Cardiac septum (tissue), 1 donor: ENCODE results near the gene FER. TPM values are rescaled to one million over a fixed set of nuclear protein-coding genes. Genes with fewer than 3 reads are reported as not detected.
"Not testable (repeated sequence)": the region's sequence is repeated elsewhere in the genome, so short reads cannot be mapped to it uniquely, and the experiment has no call there.

Experiments
- DNase-seq: peaks from one replicate; pipeline ENCODE4 v3.0.0-alpha.2; 2020; ENCODE audit warnings: low spot score
- intact Hi-C: fragments of 100-400 bp; cut with DNase I; formaldehyde crosslinking; loops from one replicate; pipeline ENCODE4 v1.14.0; 2022
- long read RNA-seq: library from polyadenylated mRNA; unstranded; transcript quantifications from one replicate; pipeline ENCODE4 v2.0.0, GENCODE V29; 2021
- total RNA-seq: library from RNA; stranded (reverse); fragmentation: NEBNext Ultra II Directional; extraction: Animal tissue kit (Norgen Biotek cat#: 25700); gene quantifications from one replicate; pipeline ENCODE4 v1.2.1, GENCODE V29; 2021
- donor health status: DM: no; HTN: no; CAD: no.

The FER gene
- 20.0 TPM for total RNA-seq
- long read RNA-seq, partial matches to known transcripts: 2 of 12 reads
- long read RNA-seq, other reads (novel, unspliced or antisense): 10 of 12 reads

DNA sequence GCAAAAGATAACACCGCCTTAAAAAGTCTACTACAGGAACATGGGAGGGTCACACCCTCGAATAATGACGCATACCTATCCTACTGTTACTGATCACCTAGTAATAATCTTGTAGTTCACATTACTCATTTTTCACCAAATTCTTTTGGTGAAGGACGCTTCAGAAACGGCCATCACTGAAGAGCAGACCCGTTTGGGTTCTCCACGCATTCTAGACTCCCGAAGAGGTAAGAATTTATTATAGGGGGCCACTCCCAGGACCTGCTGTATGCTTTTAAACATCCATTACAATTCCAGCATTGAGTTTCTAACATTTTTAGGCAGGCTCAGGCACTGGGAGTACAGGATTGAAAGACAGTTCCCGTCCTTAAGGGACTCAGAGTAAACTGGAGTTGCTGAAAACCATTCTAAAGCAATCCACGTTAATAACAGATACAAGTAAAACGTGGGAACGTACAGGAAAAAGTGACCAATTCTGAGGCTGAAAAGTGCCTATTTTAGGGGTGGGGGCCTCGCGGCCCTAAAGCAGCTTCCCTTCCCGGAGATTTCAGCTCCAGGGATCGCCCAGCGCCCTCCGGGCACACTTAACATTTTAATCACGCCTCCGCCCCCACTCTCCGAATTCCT, at the start of gene FER:
Gene FER, plus strand, starts transcription at position 124 of the 627 bp plus-strand sequence. CDS start 50,286 bp downstream, outside the sequence.
- DNase-seq: no peak

DNA sequence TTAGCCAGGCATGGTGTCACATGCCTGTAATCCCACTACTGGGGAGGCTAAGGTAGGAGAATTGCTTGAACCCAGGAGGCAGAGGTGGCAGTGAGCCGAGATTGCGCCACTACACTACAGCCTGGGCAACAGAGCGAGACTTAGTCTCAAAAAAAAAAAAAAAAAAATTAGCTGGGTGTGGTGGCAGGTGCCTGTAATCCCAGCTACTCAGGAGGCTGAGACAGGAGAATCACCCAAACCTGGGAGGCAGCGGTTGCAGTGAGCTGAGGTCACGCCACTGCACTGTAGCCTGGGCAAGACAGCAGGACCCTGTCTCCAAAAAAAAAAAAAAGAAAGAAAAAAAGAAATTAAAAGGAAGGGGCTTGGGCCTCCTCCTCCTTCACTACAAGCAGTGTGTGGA, 47.3 kb upstream of the FER start:
- intact Hi-C loops, DNase-seq: not testable (repeated sequence)

More for the DNA sequence above, at the start of gene FER:
- intact Hi-C loops: loop anchor here (1.0 to 5.0 kb wide), 4 partner anchors 20 to 941 kb away; partner anchors contain the start of gene MAN2A1

DNA sequence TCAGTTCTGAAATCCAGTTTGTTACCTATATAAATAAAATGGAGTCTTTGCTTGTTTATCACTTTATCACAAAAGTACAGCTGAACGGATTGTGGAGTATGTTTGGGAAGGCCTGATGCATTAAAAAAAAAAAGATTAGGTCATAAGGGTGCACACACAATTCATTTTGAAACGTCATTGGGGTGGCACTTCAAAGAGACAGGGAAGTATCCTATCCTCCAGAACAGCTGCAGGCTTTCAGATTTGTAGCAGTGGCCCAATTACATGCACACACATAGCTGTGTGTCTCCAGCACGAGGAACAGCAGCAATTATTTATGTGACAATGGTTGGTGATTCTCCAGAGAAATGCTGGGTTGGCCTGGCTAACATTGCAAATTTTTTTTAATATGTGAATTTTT, 46.8 kb upstream of the FER start:
- no peak for DNase-seq
- intact Hi-C loops: no loop called here

DNA sequence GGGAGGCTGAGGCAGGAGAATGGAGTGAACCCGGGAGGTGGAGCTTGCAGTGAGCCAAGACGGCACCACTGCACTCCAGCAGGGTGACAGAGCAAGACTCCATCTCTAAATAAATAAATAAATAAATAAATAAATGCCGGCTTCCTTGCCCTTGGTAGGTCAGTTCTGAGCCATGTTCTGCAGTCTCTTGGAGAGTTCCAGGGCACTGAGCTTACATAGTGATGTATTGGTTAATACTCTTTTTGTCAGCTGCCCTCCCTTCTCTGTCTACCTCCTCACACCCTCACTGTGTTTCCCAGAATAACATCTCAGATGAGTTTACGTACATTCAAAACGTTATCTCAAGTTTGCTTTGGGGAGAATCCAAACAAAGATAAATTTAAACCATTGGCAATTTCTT, 45.2 kb upstream of the FER start:
- intact Hi-C loops: no loop called here

DNA sequence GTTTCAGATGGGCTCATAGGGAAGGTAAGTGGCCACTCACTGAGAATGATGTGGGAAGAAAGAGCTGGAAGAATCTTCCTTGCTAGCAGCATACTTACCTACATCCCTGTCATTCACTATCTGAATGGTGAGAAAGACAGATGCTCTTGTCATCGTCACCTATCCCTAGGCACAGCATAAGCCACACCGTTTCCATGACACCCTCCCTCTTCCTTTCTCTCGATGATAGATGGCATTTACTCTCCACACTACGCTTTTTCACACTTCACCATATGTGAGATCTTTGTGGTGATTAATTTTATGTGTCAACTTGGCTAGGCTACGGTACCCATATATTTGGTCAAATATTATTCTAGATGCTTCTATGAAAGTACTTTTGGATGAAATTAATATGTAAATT, 44.4 kb upstream of the FER start:
- intact Hi-C loops: no loop called here
- DNase-seq: no peak

More for the DNA sequence above, 45.2 kb upstream of the FER start:
- DNase-seq: no peak

DNA sequence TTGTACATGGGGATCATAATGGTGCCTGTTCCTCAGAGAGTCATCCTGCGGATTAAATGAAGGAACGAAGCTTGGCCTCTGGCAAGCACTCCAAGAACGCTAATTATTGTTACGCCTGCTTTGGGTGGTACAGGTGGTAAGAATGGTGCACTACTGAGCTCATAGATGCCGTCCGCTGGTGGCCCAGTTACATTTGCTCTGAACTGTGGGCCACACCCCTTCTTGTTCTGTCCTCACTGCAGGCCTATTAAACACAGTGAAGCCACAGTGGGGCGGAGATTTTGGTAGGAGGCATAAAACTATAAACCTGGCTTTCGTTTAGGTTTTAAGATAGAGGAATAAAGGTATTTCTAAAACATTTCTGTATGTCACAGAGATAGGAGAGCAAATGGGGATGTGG, 40.6 kb upstream of the FER start:
- intact Hi-C loops: no loop called here
- DNase-seq: no peak

DNA sequence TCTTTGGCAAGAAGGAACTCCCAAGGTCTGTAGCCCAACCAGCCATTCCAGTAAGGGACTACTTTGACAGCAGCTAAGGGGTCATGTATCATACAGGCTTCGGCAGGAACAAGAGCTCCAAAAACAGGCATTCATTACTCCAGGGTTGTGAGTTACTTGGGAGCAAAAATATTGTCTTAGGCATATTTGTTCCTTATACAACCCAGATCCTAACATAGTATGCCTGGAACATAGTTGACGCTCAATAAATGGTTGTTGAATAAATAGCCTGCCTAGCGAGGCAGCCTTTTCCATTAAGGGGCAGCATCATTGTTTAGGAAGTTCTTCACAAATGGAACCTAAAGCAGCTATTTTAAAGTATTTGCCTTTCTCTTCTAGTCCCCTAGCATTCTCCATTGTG, 35.8 kb upstream of the FER start:
- no peak for DNase-seq
- intact Hi-C loops: no loop called here

DNA sequence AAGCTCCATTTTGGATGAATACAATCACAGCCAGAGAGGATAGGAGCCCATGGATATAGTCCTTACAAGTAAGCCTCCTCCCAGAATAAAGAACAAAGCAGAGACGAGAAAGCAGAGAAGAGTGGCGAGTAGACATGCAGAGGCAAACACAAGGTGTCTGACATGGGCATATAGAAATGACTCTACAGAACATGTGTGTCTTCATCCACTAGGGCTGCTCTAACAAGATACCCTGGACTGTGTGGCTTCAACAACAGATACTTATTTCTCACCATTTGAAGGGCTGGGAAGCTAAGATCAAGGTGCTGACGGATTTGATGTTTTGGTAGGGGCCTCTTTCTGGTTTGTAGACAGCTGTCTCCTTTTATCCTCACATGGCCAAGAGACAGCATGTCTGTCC, 32.3 kb upstream of the FER start:
- no peak for DNase-seq
- intact Hi-C loops: no loop called here

DNA sequence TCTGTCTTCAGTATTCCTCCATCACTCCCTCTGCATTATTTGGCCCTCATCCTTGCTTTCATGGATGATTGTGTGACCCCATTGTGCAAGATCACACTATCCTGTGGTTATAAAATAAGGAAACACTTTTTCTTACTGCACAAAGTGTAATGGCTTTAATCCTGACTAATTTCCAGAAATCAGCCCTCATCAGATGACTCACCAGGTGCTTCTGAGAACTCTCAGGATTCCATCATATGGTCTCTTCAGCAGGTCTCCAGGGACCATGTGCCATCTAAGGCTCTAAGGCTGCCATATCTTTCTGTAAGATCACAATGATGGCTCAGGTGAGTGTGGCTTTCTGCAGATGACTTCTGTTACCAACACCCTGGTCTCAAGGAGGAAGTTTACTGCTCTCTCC, 27.3 kb upstream of the FER start:
- no peak for DNase-seq
- intact Hi-C loops: no loop called here

DNA sequence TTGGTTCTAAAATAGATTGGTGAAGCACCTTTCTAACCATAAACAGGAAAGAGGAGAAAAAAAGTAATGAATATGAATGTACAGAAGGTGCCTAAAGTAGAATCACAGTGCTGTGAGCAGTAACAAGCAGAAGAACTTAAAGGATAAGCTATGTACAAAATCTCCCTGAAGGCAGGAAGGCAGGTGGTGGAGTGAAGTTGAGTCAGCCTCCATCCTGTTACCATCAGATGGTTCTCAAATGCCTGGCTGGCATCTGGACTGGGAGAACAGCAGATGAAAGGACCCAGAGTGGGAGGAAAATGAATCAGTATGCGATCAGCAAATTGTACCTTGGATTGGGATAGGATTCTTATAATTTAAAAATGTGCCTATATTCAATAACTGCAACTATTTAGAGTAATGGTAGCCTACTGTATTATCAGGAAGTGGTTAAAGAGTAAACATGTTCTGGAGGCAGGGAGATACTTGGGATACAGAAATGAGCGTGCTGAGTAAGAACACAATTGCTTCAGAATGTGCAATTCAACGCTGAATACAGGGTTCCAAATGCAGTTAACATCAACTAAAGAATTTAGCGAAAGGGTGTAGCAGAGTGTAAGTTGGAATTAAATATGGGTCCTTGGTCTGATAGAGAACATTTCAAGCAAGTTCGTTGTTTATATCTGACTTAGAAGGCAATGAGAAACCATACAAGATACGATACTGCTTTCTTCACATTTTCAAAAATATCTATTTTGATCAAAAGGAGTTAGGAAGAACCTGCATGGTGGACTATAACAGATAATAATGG, 21.1 kb upstream of the FER start:
- intact Hi-C loops: loop anchor here (5.0 kb wide), 1 partner anchor 686 kb away; no protein-coding TSS in a partner anchor
- DNase-seq: no peak

DNA sequence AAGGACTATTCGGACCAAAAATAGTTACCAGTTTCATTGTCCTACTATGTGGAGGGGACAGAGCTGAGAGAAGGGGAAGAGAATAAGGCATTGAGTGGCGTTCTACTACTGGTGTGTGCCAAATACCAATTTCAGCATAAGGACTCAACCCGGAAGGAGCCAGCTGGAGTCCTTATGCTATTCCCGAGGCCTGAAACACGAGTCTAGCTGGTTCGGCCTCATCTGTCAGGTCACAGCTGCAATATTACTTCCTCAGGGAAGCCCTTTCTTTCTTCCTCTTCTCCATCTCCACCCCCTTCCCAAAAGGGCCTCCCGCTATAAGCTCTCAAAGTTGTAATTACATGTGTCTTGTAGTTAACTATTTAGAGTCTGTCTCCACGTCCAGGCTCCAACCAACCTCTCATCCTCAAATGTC, 20.5 kb upstream of the FER start:
- intact Hi-C loops: loop anchor here (5.0 kb wide), 1 partner anchor 685 kb away; no protein-coding TSS in a partner anchor
- DNase-seq: no peak

DNA sequence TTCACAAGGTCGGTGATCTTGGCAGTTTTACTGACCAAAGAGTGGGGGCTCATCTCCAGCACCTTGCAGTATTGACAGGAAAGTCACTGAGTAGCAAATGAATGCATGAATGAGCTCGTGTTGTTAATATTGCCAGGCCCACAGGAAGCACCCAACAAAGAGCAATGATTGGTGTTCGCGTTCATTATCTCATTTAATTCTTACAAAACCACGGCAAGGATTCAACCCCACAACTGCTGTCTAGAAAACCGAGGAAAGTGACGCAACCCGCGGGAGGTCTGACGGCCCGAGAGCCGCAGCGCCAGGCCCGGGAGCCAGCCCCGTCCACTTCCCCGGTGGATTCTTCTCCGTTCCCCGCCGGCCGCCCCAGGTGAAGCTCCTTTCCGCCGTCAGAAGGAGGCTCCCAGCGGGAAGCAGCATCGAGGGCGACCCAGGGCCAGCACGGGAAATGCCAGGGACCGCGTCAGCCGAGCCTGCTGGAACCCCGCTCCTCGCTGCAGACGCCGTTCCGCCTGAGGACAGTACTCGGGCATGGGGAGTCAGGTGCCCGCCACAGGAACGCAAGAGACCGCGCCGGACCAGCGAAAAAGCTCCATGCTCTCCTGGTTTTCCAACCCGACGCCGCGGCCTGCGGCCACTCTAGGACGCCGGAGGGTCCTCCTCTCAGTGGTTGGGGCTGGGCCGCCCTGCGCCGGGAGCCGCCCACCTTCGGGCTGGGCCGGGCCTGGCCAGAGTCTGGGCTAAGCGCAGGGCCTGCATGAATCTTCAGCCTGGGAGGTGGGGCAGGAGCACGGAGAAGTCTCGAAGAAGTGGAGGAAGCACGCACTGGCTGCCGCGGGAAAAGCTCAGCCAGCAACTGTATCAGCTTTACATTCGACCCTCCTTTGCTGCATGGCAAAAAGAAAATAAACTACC, 19.8 kb upstream of the FER start:
- intact Hi-C loops: loop anchor here (1.0 to 5.0 kb wide), 2 partner anchors 20 to 684 kb away; no protein-coding TSS in a partner anchor
- DNase-seq: peak; percentile 95

DNA sequence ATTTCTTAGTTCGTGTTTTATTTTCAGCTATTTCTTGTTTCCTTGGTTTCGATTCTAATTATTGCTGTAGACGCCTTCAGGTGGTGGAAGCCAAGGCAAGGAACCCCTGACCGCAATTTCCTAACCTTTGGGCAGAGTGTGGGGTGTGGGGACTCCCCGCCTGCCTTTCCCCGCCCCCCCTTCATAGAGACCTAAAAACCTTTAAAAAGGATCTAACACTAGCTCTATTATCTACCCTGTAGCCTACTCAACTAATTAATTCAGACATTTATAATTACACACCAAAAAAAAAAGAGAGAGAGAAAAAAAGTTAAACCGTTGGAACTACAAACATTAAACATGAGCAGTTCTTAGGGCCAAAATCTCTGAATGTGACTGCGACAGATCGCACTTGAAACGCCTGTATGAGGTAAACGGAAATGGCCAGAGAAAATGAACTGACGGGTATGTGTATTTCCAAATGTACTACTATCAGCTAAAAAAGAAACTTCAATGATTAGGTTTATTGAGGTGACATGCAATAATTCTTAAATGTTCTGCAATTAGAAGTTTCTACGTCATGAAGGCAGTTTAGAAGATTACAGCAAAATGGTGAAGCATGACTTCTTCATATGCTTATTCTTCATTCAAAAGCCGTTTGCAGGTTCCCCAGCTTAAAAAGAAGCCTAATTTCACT, 19.0 kb upstream of the FER start:
- intact Hi-C loops: loop anchor here (1.0 to 5.0 kb wide), 2 partner anchors 20 to 684 kb away; no protein-coding TSS in a partner anchor
- DNase-seq: no peak

DNA sequence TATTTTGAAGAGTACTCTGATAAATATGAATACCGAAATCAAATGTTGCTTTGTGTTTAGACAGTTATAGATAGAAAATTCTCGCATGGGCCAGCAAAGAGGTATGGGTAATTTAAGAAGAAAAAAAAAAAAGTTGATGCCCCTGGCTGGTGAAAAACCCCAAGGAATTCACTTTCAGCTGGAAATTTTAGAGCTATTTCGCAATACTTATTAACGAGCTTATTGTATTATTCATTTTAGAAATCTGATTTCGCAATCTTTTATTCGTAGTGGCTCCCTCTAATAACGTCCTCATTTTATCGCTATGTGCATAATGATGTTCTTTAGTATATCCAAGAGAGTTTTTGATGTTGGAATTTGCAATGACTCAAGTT, 18.5 kb upstream of the FER start:
- intact Hi-C loops: loop anchor here (5.0 kb wide), 1 partner anchor 683 kb away; no protein-coding TSS in a partner anchor
- DNase-seq: no peak

DNA sequence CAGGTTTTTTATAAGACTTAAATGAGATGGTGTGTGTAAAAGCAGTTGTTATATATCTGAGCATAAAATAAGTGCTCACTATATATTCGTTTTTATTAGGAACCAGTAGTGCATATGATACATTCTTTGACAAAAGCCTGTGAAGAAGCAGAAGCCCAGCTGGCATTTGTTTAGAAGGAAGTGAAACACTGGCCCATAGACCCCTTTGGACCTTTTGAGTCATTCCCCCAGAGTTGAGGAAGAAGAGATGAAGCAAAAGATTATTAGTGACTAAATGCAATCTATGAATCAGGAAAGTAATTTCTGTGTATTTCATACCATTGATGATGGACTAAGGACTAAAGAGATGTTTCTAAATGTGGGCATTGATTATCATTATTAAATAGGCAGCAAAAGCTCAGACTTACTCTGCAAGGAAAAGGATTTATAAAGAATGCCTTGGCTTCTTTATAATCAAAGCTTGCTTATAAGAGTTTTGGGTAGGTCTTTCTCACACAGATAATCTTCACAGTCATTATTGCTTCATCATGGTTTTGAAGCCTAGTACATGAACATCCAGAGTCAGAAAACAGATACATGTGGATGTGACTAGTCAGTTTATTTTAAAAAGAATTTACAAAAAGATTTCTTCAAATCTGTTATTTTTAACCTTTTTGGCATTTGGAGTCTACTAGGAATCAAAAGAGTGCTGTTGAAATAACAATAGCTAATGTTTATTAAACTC, 16.9 kb upstream of the FER start:
- intact Hi-C loops: no loop called here
- DNase-seq: no peak

DNA sequence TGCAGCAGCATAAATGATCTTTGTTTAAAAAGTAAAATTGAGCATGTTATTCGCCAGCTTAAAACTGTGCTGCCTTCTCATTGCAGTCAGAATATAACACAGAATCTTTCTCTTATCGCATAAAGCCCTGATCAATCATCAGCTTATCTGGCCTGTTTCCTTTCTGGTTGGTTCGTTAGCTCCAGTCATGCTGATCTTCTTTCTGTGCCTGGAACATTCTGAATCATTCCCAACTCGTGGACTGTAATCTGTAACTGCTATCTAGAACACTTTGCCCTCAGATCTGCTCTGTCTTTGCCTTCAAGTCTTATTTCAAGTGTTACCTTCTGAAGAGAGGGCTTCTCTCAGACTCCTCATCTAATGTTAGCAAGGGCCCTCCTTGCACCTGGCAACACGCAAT, 11.9 kb upstream of the FER start:
- no peak for DNase-seq
- intact Hi-C loops: no loop called here

DNA sequence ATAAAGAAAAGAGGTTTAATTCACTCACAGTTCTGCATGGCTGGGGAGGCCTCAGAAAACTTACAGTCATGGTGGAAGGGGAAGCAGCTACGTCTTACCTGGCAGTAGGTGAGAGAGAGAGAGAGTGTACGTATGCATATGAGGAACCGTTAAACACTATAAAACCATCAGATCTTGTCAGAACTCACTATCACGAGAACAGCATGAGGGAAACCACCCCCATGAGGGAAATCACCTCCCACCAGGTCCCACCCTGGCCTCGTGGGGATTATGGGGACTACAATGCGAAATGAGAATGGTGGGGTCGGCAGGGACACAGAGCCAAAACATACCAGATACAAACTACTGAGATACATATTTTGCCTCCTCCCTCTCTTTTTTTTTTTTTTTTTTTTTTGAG, 10.8 kb upstream of the FER start:
- intact Hi-C loops: no loop called here
- no peak for DNase-seq

DNA sequence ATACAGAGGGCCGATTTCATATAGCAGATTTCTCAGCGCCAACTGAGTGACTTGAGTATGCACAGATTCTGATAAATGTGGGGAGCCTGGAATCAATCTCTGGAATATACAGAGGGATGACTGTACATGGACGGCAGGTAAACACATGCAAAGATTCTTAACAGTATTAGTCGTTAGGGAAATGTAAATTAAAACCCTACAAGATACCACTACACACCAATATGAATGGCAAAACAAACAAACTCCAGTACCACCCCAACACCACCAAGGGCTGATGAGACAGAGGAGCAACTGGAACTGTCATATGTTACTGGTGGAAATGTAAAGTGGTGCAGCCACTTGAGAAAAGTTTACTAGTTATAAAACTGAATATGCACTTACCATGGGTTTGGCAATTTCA, 8.3 kb upstream of the FER start:
- intact Hi-C loops: no loop called here
- no peak for DNase-seq

DNA sequence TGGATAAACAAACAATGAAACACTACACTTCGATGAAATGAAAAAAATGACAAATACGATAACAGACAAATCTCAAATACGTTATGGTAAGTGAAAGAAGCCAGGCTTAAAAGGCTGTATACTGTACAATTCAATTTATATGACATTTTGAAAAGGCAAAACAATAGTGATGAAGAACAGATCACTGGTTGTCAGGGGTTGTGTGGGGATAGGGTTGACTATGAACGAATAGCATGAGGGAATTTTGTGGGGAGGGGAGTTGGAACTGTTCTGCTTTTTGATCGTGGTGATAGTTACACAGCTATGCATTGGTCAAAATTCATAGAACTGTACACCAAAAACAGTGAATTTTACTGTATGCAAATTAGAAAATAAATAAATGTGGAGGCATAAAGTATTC, 7.8 kb upstream of the FER start:
- no peak for DNase-seq
- intact Hi-C loops: no loop called here
